Neural cell (in vitro differentiated cells): Measurements from ENCODE around the gene ATF6B. TPM values are rescaled to one million over a fixed set of nuclear protein-coding genes. Genes with fewer than 3 reads are reported as not detected.

Source experiments
- H2AFZ ChIP-seq: fragments of 200-600, 300-800 bp; sonication (generic), shearing (Covaris generic); 2 replicates; pipeline ENCODE4 v1.6.0; 2014; ENCODE audit warnings: low read depth, mild to moderate bottlenecking, antibody characterized with exemption, low read length, moderate library complexity
- H3F3A ChIP-seq: fragments of 200-600 bp; shearing (Covaris generic); 2 replicates; pipeline ENCODE4 v1.6.1; 2016; ENCODE audit warnings: mild to moderate bottlenecking, moderate library complexity, mixed read lengths, antibody characterized with exemption, low read length; ENCODE audit not compliant: insufficient read depth, poor library complexity, severe bottlenecking
- H3K27ac ChIP-seq: fragments of 200-600, 300-800 bp; sonication (generic), shearing (Covaris generic); 2 replicates; pipeline ENCODE4 v1.5.1; 2014; ENCODE audit warnings: mild to moderate bottlenecking, low read length, moderate library complexity
- H3K27me3 ChIP-seq: fragments of 300-800, 200-600 bp; sonication (generic), shearing (Covaris generic); 2 replicates; pipeline ENCODE4 v1.6.0; 2014; ENCODE audit warnings: mild to moderate bottlenecking, low read depth, low read length, moderate library complexity; ENCODE audit not compliant: insufficient read depth
- H3K36me3 ChIP-seq: fragments of 300-800, 200-600 bp; sonication (generic), shearing (Covaris generic); 2 replicates; pipeline ENCODE4 v1.5.1; 2014; ENCODE audit warnings: mild to moderate bottlenecking, antibody characterized with exemption, low read length, moderate library complexity; ENCODE audit not compliant: insufficient read depth
- H3K4me2 ChIP-seq: fragments of 300-800, 200-600 bp; sonication (generic), shearing (Covaris generic); 2 replicates; pipeline ENCODE4 v1.6.0; 2014; ENCODE audit warnings: mild to moderate bottlenecking, low read length
- H3K4me3 ChIP-seq: fragments of 300-800, 200-600 bp; sonication (generic), shearing (Covaris generic); 2 replicates; pipeline ENCODE4 v1.5.1; 2014; ENCODE audit warnings: mild to moderate bottlenecking, low read length, moderate library complexity
- H3K79me2 ChIP-seq: fragments of 200-600 bp; shearing (Covaris generic); replicated peaks from 2 replicates; pipeline ENCODE4 v1.6.0; 2014; ENCODE audit warnings: mild to moderate bottlenecking, low read length, moderate library complexity; ENCODE audit not compliant: insufficient read depth
- H3K9ac ChIP-seq: fragments of 300-800, 200-600 bp; sonication (generic), shearing (Covaris generic); 2 replicates; pipeline ENCODE4 v1.6.1; 2016; ENCODE audit warnings: mild to moderate bottlenecking, low read length, mixed read lengths
- H3K9me2 ChIP-seq: fragments of 200-600 bp; shearing (Covaris generic); 2 replicates; pipeline ENCODE4 v1.6.1; 2016; ENCODE audit warnings: mild to moderate bottlenecking, low read length, mixed read lengths; ENCODE audit not compliant: insufficient read depth
- H3K9me3 ChIP-seq: fragments of 200-600, 300-800 bp; sonication (generic), shearing (Covaris generic); 2 replicates; pipeline ENCODE4 v1.6.1; 2016; ENCODE audit warnings: mild to moderate bottlenecking, mixed run types, low read length, moderate library complexity, mixed read lengths
- H4K20me1 ChIP-seq: fragments of 200-600 bp; shearing (Covaris generic); 2 replicates; pipeline ENCODE4 v1.6.1; 2016; ENCODE audit warnings: mild to moderate bottlenecking, mixed run types; ENCODE audit not compliant: insufficient read depth
- CTCF ChIP-seq: fragments of 450-650 bp; IDR thresholded peaks from 2 replicates; pipeline ENCODE4 v1.5.1; 2014; ENCODE audit warnings: antibody characterized with exemption, mild to moderate bottlenecking, moderate library complexity; ENCODE audit not compliant: poor library complexity, severe bottlenecking
- EP300 ChIP-seq: fragments of 450-650 bp; conservative IDR thresholded peaks from 2 replicates; pipeline ENCODE4 v1.6.1; 2014; ENCODE audit warnings: antibody characterized with exemption, mild to moderate bottlenecking, moderate library complexity; ENCODE audit not compliant: poor library complexity, severe bottlenecking
- EZH2 ChIP-seq: fragments of 200-600, 300-800 bp; shearing (Covaris generic), sonication (generic); IDR thresholded peaks from 2 replicates; pipeline ENCODE4 v1.6.1; 2014; ENCODE audit warnings: antibody characterized with exemption, low read length, borderline replicate concordance, mild to moderate bottlenecking; ENCODE audit not compliant: insufficient read depth, poor library complexity, severe bottlenecking
- MXI1 ChIP-seq: fragments of 450-650 bp; conservative IDR thresholded peaks from 2 replicates; pipeline ENCODE4 v1.6.1; 2014; ENCODE audit warnings: antibody characterized with exemption, mild to moderate bottlenecking; ENCODE audit not compliant: poor library complexity, severe bottlenecking
- POLR2AphosphoS5 ChIP-seq: IDR thresholded peaks from 2 replicates; pipeline ENCODE4 v1.6.1; 2012
- RAD21 ChIP-seq: fragments of 450-650 bp; conservative IDR thresholded peaks from 2 replicates; pipeline ENCODE4 v1.6.1; 2014; ENCODE audit warnings: antibody characterized with exemption, mild to moderate bottlenecking, moderate library complexity
- REST ChIP-seq: IDR thresholded peaks from 2 replicates; pipeline ENCODE4 v1.6.1; 2012; ENCODE audit warnings: borderline replicate concordance
- SMC3 ChIP-seq: fragments of 450-650 bp; conservative IDR thresholded peaks from 2 replicates; pipeline ENCODE4 v1.6.1; 2014; ENCODE audit warnings: antibody characterized with exemption, mild to moderate bottlenecking, moderate library complexity; ENCODE audit not compliant: poor library complexity
- TAF1 ChIP-seq: IDR thresholded peaks from 2 replicates; pipeline ENCODE4 v1.6.1; 2012; ENCODE audit warnings: low read depth
- polyA plus RNA-seq: library from polyadenylated mRNA; depleted of rRNA; stranded (reverse); fragments of >200 nt; gene quantifications from 2 replicates; pipeline ENCODE4 v1.2.3, GENCODE V29; 2014

The ATF6B gene
- polyA plus RNA-seq, 1 donor from 2014 or later, result 44.3 TPM

GRCh38 chr6:32096394-32097258, 31.4 kb downstream of the ATF6B start:
- no peaks in the 10 kb centered on the region for H3K79me2 ChIP-seq
- H4K20me1 ChIP-seq, result no peaks in the 10 kb centered on the region
- no peaks in the 10 kb centered on the region for H3K9me3 ChIP-seq
- no peak overlapping the region for H3K27ac ChIP-seq
- H3K27me3 ChIP-seq, result no peaks in the 10 kb centered on the region
- H3F3A ChIP-seq, result no peaks in the 10 kb centered on the region
- no peaks in the 10 kb centered on the region for H3K36me3 ChIP-seq
- H2AFZ ChIP-seq, result no peak overlapping the region
- no peak overlapping the region for H3K4me3 ChIP-seq
- TF ChIP-seq TAF1 (no peak), POLR2AphosphoS5 (no peak), EP300 (no peak), RAD21 (no peak), SMC3 (no peak), CTCF (no peak), REST (no peak), EZH2 (no peak), MXI1 (no peak)
- H3K9ac ChIP-seq, result no peak overlapping the region
- no peak overlapping the region for H3K4me2 ChIP-seq
- H3K9me2 ChIP-seq, result no peaks in the 10 kb centered on the region

- TF ChIP-seq CTCF (no peak), RAD21 (no peak), SMC3 (no peak), TAF1 (no peak), POLR2AphosphoS5 (no peak), REST (no peak), EZH2 (no peak), EP300 (no peak), MXI1 (no peak)
- Histone ChIP-seq H3K9me2 (no peaks in the 10 kb centered on the region), H4K20me1 (no peaks in the 10 kb centered on the region), H2AFZ (no peak overlapping the region), H3K4me2 (no peak overlapping the region), H3K9me3 (no peaks in the 10 kb centered on the region), H3K79me2 (no peaks in the 10 kb centered on the region), H3K36me3 (no peaks in the 10 kb centered on the region), H3K27ac (no peak overlapping the region), H3F3A (no peaks in the 10 kb centered on the region), H3K27me3 (no peaks in the 10 kb centered on the region), H3K9ac (no peak overlapping the region), H3K4me3 (no peak overlapping the region)
These were observed 32.0 kb downstream of the ATF6B start for GRCh38 chr6:32096087-32096393.
